C4-2B (cell line): Measurements from ENCODE around the gene ZNF304.

Source experiments
- H3K27ac ChIP-seq: fragments of 450-650 bp; 2 replicates; pipeline ENCODE4 v1.5.1; 2017
- CTCF ChIP-seq: fragments of 450-650 bp; conservative IDR thresholded peaks from 2 replicates; pipeline ENCODE4 v1.5.1; 2017; ENCODE audit warnings: mild to moderate bottlenecking
- ZFX ChIP-seq: fragments of 450-650 bp; IDR thresholded peaks from 2 replicates; pipeline ENCODE4 v1.6.1; 2017

Gene ZNF304

DNA sequence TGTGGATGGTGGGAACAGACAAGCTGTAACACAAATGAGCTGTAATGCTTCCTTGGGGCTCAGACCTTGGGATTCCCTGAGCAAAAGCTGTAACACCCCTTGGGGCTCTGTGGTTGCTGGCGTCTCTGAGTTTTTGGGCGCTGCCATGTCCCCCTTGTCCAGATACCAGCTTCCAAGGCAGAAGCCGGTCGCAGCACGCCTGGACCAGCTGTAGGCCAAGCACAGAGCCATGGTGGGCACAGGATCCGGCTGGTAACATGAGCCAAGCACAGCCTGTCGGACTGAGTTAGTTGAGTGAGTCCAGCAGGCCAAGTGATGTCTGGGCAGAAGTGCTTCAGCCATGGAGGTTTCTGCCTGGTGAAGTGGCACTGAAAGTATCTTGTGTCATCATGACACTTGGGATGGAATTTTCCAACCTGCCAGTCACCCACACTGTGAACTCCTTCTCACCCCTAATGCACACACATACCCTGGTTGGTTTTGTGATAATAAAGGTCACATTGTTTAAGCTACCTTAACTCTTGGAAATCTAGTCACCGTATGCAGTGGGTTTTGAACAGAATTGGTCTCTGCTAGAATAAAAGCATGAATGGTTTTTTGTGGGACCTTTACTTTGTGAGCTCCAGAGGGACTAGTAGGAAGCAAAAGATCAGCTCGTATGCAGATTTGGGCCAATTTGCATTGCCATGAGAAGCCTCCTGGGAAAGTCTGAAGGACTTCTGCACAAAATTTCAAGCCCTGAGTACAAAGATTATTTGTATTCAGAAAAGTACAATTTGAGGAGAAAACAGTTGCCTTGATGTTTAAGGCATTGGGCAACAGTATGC, 52.9 kb downstream of the ZNF304 start:
- TF ChIP-seq CTCF = no peak
- no peak for TF ChIP-seq ZFX

DNA sequence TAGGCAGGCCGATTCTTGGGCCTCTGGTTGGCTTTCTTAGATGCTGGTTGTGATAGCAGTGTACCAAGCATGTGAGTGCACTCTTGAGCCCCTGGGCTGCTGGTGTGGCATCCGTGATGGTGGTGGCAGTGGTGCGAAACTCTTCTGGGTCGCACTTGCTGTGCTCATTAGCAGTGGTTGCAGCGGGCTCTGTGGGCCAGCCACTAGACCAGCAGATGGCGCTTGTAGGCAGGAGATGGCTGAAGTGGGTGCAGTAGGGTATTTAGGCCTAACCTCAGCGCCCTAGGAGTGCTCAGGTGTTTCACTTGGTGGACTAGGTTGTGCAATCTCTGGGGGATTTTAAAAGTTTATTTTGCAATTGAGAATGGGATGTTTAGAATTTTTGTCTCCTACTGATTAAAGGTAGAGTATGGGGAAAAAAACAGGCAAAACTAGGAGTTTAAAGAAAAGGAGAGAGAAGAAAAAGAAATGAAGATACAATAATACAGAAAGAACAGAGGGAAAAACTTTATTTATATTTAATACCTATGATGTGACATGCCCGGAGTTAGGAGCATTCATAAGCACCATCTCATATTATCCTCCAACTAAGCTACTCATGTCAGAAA, 55.5 kb downstream of the ZNF304 start:
- TF ChIP-seq ZFX = no peak
- peak; percentile 81 for TF ChIP-seq CTCF
- H3K27ac ChIP-seq = no peak overlapping the region

More for the DNA sequence above, 52.9 kb downstream of the ZNF304 start:
- H3K27ac ChIP-seq = no peak overlapping the region
